HL-60 (cell line): Measurements from ENCODE around the gene CASTOR1.

Experiments
- CTCF ChIP-seq: IDR thresholded peaks from one replicate; pipeline ENCODE4 v1.5.1; 2011; ENCODE audit warnings: low read length, control low read depth, inconsistent platforms; ENCODE audit not compliant: insufficient read depth
- GABPA ChIP-seq: IDR thresholded peaks from 2 replicates; pipeline ENCODE4 v1.6.1; 2012; ENCODE audit warnings: low read depth
- POLR2AphosphoS5 ChIP-seq: IDR thresholded peaks from 2 replicates; pipeline ENCODE4 v1.6.1; 2012; ENCODE audit warnings: low read depth
- REST ChIP-seq: IDR thresholded peaks from 2 replicates; pipeline ENCODE4 v1.6.1; 2012; ENCODE audit warnings: low read depth; ENCODE audit not compliant: insufficient replicate concordance
- SPI1 ChIP-seq: IDR thresholded peaks from 2 replicates; pipeline ENCODE4 v1.6.1; 2012; ENCODE audit warnings: low read depth, mild to moderate bottlenecking, borderline replicate concordance

GRCh38 chr22:30284666-30285065 lies 4.6 kb downstream of the CASTOR1 start:
- TF ChIP-seq CTCF: no peak
- no peak for TF ChIP-seq POLR2AphosphoS5
- TF ChIP-seq GABPA: no peak
- no peak for TF ChIP-seq REST
- no peak for TF ChIP-seq SPI1
